ENCODE data around the gene UFSP2. TPM values are rescaled to one million over a fixed set of nuclear protein-coding genes. Genes with fewer than 3 reads are reported as not detected.

Gene UFSP2
- total RNA-seq, 1 donor from 2014 or later = 8.6 TPM

DNA sequence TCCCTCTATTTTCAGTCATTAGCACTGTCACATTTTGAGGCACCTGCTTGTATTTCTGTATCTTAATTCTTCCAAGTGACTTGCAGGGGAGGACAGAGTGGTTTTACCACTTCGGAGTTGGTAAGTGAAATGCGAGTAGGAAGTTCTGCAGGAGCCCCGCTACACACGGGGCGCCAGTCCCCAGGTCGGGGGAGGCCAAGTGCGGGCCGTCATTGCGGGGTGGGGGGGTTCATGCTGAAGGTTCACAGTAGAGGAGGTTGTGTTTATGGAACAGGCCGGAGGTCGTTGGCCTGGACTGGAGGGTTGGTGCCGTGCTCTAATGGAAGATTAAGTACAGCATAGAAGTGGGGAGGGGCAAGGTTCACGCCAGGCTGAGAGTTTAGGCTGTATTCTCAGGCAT, 74.1 kb downstream of the UFSP2 start:
- peaks cover 0 to 2% of the 10 kb centered on the region in 2 donors for H3K4me1 ChIP-seq
- H3K4me3 ChIP-seq = no peak overlapping the region
- peaks cover 29 to 34% of the 10 kb centered on the region in 2 donors for H3K36me3 ChIP-seq
- no peak overlapping the region for H3K27ac ChIP-seq
- DNase-seq (ENCODE audit: low spot score in 2 of 2) = no peak
- TF ChIP-seq, protein P1, sequence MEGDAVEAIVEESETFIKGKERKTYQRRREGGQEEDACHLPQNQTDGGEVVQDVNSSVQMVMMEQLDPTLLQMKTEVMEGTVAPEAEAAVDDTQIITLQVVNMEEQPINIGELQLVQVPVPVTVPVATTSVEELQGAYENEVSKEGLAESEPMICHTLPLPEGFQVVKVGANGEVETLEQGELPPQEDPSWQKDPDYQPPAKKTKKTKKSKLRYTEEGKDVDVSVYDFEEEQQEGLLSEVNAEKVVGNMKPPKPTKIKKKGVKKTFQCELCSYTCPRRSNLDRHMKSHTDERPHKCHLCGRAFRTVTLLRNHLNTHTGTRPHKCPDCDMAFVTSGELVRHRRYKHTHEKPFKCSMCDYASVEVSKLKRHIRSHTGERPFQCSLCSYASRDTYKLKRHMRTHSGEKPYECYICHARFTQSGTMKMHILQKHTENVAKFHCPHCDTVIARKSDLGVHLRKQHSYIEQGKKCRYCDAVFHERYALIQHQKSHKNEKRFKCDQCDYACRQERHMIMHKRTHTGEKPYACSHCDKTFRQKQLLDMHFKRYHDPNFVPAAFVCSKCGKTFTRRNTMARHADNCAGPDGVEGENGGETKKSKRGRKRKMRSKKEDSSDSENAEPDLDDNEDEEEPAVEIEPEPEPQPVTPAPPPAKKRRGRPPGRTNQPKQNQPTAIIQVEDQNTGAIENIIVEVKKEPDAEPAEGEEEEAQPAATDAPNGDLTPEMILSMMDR (IDR thresholded peaks at IDR 0.05) = no peak
- no peaks in the 10 kb centered on the region for H3K9me3 ChIP-seq
- intact Hi-C loops (cut with DNase I) = no loop called here
- no peaks in the 10 kb centered on the region for H3K27me3 ChIP-seq

Other genes with a start within 250 kb of the UFSP2 start
- 27.7 TPM for gene CFAP97, start 222.0 kb downstream of the UFSP2 start, total RNA-seq
- 18.7 TPM for gene SNX25, start 216.4 kb downstream of the UFSP2 start, total RNA-seq
- gene LRP2BP, start 30.0 kb downstream of the UFSP2 start, total RNA-seq = 0.53 TPM
- gene ANKRD37, start 29.1 kb downstream of the UFSP2 start, total RNA-seq = 1.9 TPM
- gene CCDC110, start 45.8 kb upstream of the UFSP2 start, total RNA-seq = not detected
- gene PDLIM3, start 109.5 kb upstream of the UFSP2 start, total RNA-seq = 445 TPM